ENCODE results near the gene TSPAN13.
A peak's percentile ranks its signal among the peaks of the same experiment; 100 is the strongest.

TSPAN13 gene

GRCh38 chr7:16816824-16817223 is 63.3 kb downstream of the TSPAN13 start:
- in situ Hi-C loops (cut with HindIII; ENCODE audit: low sequenced_read_pairs): no loop called here
- no peak for DNase-seq (ENCODE audit: low read depth)
- no peak overlapping the region for H3K4me3 ChIP-seq (ENCODE audit: low read depth, low read length)
- TF ChIP-seq, protein P1, sequence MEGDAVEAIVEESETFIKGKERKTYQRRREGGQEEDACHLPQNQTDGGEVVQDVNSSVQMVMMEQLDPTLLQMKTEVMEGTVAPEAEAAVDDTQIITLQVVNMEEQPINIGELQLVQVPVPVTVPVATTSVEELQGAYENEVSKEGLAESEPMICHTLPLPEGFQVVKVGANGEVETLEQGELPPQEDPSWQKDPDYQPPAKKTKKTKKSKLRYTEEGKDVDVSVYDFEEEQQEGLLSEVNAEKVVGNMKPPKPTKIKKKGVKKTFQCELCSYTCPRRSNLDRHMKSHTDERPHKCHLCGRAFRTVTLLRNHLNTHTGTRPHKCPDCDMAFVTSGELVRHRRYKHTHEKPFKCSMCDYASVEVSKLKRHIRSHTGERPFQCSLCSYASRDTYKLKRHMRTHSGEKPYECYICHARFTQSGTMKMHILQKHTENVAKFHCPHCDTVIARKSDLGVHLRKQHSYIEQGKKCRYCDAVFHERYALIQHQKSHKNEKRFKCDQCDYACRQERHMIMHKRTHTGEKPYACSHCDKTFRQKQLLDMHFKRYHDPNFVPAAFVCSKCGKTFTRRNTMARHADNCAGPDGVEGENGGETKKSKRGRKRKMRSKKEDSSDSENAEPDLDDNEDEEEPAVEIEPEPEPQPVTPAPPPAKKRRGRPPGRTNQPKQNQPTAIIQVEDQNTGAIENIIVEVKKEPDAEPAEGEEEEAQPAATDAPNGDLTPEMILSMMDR (IDR thresholded peaks at IDR 0.05; ENCODE audit: low read depth, low read length, missing control alignments): no peak

DNA sequence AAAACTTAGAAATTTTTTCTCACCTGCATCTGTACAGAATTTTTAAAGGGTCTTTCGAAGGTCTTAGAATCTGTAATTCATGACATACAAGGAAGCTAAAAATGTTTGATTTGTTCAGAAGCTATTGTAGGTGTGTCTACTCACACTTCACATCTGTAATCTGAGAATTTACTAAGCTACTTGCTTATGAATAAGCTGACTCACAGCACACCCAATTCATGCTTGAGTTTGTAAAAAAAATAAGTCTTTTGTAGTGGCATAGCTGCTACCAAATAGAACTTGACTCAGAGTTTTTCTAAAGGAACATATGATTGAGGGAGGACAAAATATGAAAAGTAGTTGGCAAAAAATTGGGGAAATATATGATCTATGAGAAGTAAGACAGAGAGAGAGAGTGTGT is 64.0 kb downstream of the TSPAN13 start:
- peak; percentile 67 for DNase-seq (ENCODE audit: low read depth)

DNA sequence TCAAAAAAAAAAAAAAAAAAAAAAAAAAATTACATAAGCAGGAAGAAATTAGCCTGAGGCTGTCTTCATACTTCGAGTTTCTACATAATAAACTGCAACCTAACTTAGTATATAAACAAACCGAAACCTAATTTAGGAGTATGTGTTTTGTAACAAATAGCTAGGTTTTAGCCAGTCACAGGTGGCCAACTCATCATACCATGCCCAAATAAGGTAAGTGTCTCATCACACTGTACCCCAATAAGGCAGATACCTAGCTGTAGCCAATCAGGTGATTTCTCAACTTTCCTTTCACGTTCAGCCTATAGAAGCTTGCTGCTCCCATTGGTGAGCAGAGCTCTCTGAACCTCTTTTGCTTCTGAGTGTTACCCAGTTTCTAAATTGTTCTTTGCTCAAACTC is 65.2 kb downstream of the TSPAN13 start:
- no peak for DNase-seq (ENCODE audit: low read depth)
- TF ChIP-seq, protein P1 (IDR thresholded peaks at IDR 0.05; ENCODE audit: low read depth, low read length, missing control alignments): no peak
- no peak overlapping the region for H3K4me3 ChIP-seq (ENCODE audit: low read depth, low read length)
- in situ Hi-C loops (cut with HindIII; ENCODE audit: low sequenced_read_pairs): no loop called here

More for the DNA sequence above, 64.0 kb downstream of the TSPAN13 start:
- in situ Hi-C loops (cut with HindIII; ENCODE audit: low sequenced_read_pairs): no loop called here
- H3K4me3 ChIP-seq (ENCODE audit: low read depth, low read length): no peak overlapping the region
- TF ChIP-seq, protein P1 (IDR thresholded peaks at IDR 0.05; ENCODE audit: low read depth, low read length, missing control alignments): no peak

GRCh38 chr7:16822029-16822428 is 68.5 kb downstream of the TSPAN13 start:
- H3K4me3 ChIP-seq (ENCODE audit: low read depth, low read length): no peak overlapping the region
- TF ChIP-seq, protein P1 (IDR thresholded peaks at IDR 0.05; ENCODE audit: low read depth, low read length, missing control alignments): no peak
- in situ Hi-C loops (cut with HindIII; ENCODE audit: low sequenced_read_pairs): no loop called here
- DNase-seq (ENCODE audit: low read depth): no peak

- in situ Hi-C loops (cut with HindIII; ENCODE audit: low sequenced_read_pairs): no loop called here
- DNase-seq (ENCODE audit: low read depth): no peak
- TF ChIP-seq, protein P1 (IDR thresholded peaks at IDR 0.05; ENCODE audit: low read depth, low read length, missing control alignments): no peak
- H3K4me3 ChIP-seq (ENCODE audit: low read depth, low read length): no peak overlapping the region
Observed at GRCh38 chr7:16826060-16826459, 72.5 kb downstream of the TSPAN13 start.

DNA sequence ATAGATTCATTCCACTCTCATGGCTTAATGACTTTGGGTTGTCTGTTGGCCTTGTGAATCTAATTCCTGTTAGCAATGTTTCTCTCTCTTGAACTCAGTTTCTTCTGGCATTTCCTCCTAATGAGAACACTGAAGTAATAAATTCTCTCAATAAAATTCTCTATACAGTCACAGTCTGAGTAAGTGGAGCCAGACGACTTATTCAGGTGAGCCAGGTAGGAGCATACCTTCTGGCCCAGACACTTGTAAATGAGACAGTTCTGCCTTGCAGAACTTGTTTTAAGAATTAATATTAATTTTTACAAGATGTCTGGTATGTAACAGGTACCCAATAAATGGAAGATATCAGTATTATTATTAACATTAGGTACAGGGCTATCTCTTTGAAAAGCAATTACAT is 79.8 kb downstream of the TSPAN13 start:
- H3K4me3 ChIP-seq (ENCODE audit: low read depth, low read length): no peak overlapping the region
- in situ Hi-C loops (cut with HindIII; ENCODE audit: low sequenced_read_pairs): no loop called here
- TF ChIP-seq, protein P1 (IDR thresholded peaks at IDR 0.05; ENCODE audit: low read depth, low read length, missing control alignments): no peak
- DNase-seq (ENCODE audit: low read depth): no peak

Measured in astrocyte of the cerebellum (primary cell).